ENCODE measurements around the gene TMEM114.

- TF ChIP-seq CTCF (IDR thresholded peaks at IDR 0.05) (peak; percentile 61), SREBF2 (IDR thresholded peaks at IDR 0.05) (no peak), CBX2 (IDR thresholded peaks at IDR 0.05; ENCODE audit: borderline replicate concordance, low read depth) (no peak), HDAC2 (IDR thresholded peaks at IDR 0.05) (no peak), NR3C1 (IDR thresholded peaks at IDR 0.05) (no peak), CEBPB (IDR thresholded peaks at IDR 0.05) (no peak), POLR2AphosphoS2 (conservative IDR thresholded peaks at IDR 0.05; ENCODE audit: low read length) (no peak), REST (IDR thresholded peaks at IDR 0.05) (no peak), KDM1A (IDR thresholded peaks at IDR 0.05; ENCODE audit: low read depth) (no peak), ZSCAN20 (CRISPR knock-in tag; IDR thresholded peaks at IDR 0.05) (no peak), JUNB (IDR thresholded peaks at IDR 0.05) (no peak), MYC (IDR thresholded peaks at IDR 0.05; ENCODE audit: borderline replicate concordance, low read length) (no peak), POLR2A (IDR thresholded peaks at IDR 0.05; ENCODE audit: low read length) (no peak), MAX (IDR thresholded peaks at IDR 0.05) (no peak)
These were observed 44.9 kb upstream of the TMEM114 start for GRCh38 chr16:8634991-8635736.

Data from A549 (cell line).